Cardiac fibroblast (primary cell): ENCODE results near the gene PDE8B.

Experiments
- DNase-seq, 2 donors: peaks; one replicate each; pipeline versions ENCODE4 v3.0.0 to v3.0.0-alpha.2; 2010; ENCODE audit warnings: low read depth in 2 of 2
- H3K4me3 ChIP-seq, 2 donors: replicated peaks in 1 of 2; 1 replicate in 1 of 2; 2 replicates in 1 of 2; pipeline ENCODE4 v1.5.1; 2011; ENCODE audit warnings: low read depth in 2 of 2, low read length in 2 of 2, mild to moderate bottlenecking in 2 of 2, moderate library complexity in 1 of 2
- CTCF ChIP-seq: IDR thresholded peaks from one replicate; pipeline ENCODE4 v1.5.1; 2011; ENCODE audit warnings: low read depth, mild to moderate bottlenecking, low read length, inconsistent platforms

Gene PDE8B

GRCh38 chr5:77390795-77391194 lies 180.3 kb downstream of the PDE8B start:
- no peak for TF ChIP-seq CTCF
- no peak overlapping the region for H3K4me3 ChIP-seq
- DNase-seq = peak; percentile 53 to 69

- TF ChIP-seq CTCF = no peak
- DNase-seq = no peak
- no peak overlapping the region for H3K4me3 ChIP-seq
Measured at GRCh38 chr5:77391240-77391765, 180.8 kb downstream of the PDE8B start.

- TF ChIP-seq CTCF = no peak
- no peak overlapping the region for H3K4me3 ChIP-seq
- DNase-seq = no peak
Measured at GRCh38 chr5:77394064-77394715, 183.7 kb downstream of the PDE8B start.

GRCh38 chr5:77396017-77396416 lies 185.5 kb downstream of the PDE8B start:
- DNase-seq = no peak
- H3K4me3 ChIP-seq = no peak overlapping the region
- no peak for TF ChIP-seq CTCF

GRCh38 chr5:77397686-77398292 lies 187.3 kb downstream of the PDE8B start:
- no peak for TF ChIP-seq CTCF
- DNase-seq = no peak
- no peak overlapping the region for H3K4me3 ChIP-seq

- H3K4me3 ChIP-seq = no peak overlapping the region
- no peak for DNase-seq
Measured at GRCh38 chr5:77398458-77398857, 188.0 kb downstream of the PDE8B start.

More at GRCh38 chr5:77398458-77398857, 188.0 kb downstream of the PDE8B start:
- no peak for TF ChIP-seq CTCF
